ENCODE results near the gene SOBP.

The SOBP gene

DNA sequence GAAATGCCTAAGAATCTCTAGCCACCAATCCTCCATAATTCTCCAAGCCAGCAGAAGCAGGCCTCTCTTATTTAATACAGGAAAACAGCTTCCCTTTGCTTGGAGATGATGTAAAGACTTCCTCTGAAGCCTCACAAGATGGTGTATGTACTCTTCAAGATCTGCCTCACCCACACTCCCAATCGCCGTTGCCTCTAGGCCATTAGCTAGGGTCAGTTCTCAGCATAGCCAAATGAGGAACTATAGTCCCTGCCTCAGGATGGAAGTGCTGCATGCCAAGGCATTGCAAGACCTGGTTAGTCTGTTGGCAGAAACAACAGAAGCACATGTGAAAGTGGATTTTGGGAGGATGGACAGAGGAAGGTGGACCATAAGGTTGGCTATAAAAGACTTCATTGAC, 195.1 kb downstream of the SOBP start:
- DNase-seq (ENCODE audit: low read depth in 2 of 2): no peak

DNA sequence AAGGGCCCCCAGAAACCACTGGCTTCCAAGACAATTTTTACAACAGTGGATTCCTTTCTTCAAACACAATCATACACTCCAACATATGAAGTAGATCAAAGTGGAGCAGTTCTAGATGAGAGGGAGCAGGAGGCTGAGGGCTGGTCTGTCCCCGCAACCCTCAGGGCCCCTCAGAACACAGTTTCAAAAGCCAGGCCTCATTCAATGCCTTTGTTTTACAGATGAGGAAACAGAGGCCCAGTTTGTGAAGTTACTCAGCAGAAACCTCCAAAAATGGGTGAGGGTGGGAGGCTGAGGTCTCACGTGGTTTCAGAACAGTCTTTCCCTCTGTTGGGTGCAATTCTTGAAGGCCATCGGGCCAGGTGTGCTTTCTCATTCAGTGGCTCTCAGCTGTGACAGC, 199.3 kb downstream of the SOBP start:
- DNase-seq (ENCODE audit: low read depth in 2 of 2): no peak

GRCh38 chr6:107689951-107690642, 200.2 kb downstream of the SOBP start:
- no peak for DNase-seq (ENCODE audit: low read depth in 2 of 2)

GRCh38 chr6:107690643-107691061, 200.7 kb downstream of the SOBP start:
- no peak for DNase-seq (ENCODE audit: low read depth in 2 of 2)

DNA sequence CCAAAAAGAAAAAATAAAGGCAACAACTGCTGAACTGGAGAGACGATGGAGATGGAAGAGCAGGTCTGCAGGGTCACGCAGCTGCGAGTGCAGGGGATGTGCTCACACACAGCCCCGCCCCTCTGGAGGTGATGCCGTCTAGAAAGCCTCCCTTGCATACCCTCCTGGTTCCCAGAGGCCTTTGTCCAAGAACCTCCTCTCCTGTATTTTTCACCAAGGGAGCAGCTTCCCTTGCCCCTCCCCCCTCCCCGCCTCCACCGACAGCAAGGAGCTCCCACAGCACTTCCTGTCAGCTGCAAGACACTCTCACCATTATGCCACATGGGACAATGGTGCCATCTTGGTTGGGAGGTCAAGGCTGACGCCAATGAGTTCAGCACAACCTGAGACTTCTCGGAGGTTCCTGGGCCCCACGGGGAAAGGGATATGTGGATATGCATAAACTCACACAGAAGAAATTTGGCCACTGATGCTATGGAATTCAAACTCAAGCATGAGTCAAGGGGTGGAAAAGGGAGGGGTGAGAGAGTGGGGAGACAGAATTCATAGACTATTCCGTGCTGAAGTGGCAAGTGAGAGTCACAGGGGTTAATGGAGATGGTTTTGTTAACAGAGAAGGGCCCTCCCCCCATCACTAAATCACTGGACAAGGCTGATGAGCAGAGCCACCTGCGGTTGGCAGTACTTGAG, 201.3 kb downstream of the SOBP start:
- DNase-seq (ENCODE audit: low read depth in 2 of 2): no peak

GRCh38 chr6:107692351-107692750, 202.4 kb downstream of the SOBP start:
- no peak for DNase-seq (ENCODE audit: low read depth in 2 of 2)

GRCh38 chr6:107695061-107695720, 205.3 kb downstream of the SOBP start:
- DNase-seq (ENCODE audit: low read depth in 2 of 2): no peak

DNA sequence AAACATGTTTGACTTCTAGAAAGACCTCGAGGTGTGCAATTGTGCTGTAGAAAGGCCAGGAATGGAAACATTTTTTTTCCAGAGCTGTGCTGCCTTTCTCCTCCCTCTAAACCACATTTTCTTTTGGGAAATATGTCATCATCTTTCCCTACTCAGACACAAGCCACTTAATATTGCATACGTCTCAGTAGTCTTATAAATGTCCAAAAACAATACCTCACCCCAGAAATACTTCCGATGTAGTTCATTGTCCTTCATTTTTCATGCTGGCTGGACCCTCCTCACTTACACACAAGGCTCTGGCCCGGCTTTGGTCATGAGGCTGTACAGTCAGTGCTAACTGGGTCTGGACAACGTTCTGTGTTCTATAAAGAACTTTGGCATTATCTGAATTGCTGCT, 207.8 kb downstream of the SOBP start:
- no peak for DNase-seq (ENCODE audit: low read depth in 2 of 2)

GRCh38 chr6:107698146-107698545, 208.2 kb downstream of the SOBP start:
- DNase-seq (ENCODE audit: low read depth in 2 of 2): no peak

GRCh38 chr6:107699254-107699653, 209.3 kb downstream of the SOBP start:
- no peak for DNase-seq (ENCODE audit: low read depth in 2 of 2)

GRCh38 chr6:107699697-107700325, 209.9 kb downstream of the SOBP start:
- DNase-seq (ENCODE audit: low read depth in 2 of 2): no peak

DNA sequence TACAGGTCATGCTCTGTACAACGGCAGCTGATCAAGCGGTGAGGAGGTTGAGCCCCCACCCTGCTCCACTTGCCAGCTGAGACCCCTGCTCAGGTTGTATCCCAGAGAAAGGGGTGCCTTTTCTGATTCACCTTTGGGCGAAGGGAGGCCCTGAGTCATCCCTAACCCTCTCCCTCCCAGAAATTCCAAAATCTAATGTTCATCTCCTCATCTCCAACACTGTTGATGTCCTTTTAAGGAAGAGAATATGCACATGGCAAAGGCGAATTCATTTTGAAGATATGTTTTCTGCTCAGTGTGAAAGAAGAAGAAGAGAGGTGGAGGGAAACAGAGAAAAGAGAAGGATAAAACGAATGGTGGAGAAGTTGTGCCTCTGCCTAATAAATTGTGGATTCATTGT, 213.7 kb downstream of the SOBP start:
- DNase-seq (ENCODE audit: low read depth in 2 of 2): no peak

GRCh38 chr6:107704347-107705013, 214.6 kb downstream of the SOBP start:
- DNase-seq (ENCODE audit: low read depth in 2 of 2): no peak

DNA sequence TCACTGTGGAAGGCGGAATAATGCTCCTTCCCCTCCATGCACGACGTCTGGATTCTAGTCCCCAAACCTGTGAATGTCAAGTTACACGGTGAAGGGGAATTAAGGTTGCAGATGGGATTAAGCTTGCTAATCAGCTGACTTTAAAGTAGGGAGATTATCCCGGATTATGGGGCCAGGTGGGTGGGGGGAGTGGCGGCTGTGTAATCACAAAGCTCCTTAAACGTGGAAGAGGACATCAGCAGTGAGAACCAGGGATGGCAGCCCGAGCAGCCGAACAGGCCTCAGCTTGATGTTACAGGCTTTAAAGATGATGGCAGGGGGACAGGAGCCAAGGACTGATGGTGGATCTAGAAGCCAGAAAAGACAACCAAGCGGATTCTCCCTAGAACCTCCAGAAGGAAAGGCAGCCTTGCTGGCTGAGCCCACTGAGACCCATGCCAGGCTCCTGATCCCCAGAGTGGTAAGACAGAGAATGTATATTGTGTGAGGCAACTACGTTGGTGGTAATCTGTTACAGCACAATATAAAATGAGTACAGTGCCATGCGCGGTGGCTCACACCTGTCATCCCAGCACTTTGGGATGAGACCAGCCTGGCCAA, 216.7 kb downstream of the SOBP start:
- no peak for DNase-seq (ENCODE audit: low read depth in 2 of 2)

GRCh38 chr6:107707346-107708275, 217.7 kb downstream of the SOBP start:
- no peak for DNase-seq (ENCODE audit: low read depth in 2 of 2)

GRCh38 chr6:107708435-107708834, 218.5 kb downstream of the SOBP start:
- DNase-seq (ENCODE audit: low read depth in 2 of 2): no peak

DNA sequence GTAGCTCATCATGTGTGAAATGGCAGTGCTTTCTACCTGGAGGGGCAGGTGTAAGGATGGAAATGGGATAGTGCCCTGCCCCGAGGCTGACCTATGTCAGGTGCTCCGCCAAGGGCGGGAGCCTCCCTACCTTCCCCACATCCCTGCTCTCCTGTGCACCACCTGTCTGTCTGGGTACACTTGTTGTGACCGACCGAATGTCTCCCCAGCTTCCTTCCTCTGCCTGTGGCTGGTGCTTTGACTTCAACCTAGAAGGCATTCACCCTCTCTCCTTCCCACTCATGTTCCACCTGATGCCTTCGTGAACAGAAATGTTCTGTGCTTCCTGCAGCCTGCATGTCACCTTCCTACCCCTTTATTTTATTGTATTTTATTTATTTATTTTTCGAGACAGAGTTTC, 219.4 kb downstream of the SOBP start:
- no peak for DNase-seq (ENCODE audit: low read depth in 2 of 2)

All from stimulated activated CD8-positive, alpha-beta memory T cell treated with anti-CD3 and anti-CD28 coated beads, Interleukin-15, amount 100 ng/mL, for 4 hours (primary cell).